IMR-90 (cell line): ENCODE data around the gene SERPINA1. TPM values are rescaled to one million over a fixed set of nuclear protein-coding genes. Genes with fewer than 3 reads are reported as not detected.

Experiments used
- ATAC-seq: fragments of 200-7000 bp; cut with Tn5 transposase; 2 replicates; pipeline ENCODE4 v1.9.1; 2020; ENCODE audit warnings: low read depth, mild to moderate bottlenecking, moderate library complexity
- BruUV-seq: library from RNA; stranded (reverse); fragments of 400-500 nt; replicated peaks from 2 replicates; lab custom pipeline; 2021; lab: Mats Ljungman, UMichigan
- CTCF ChIA-PET: fragments of 300-600 bp; formaldehyde crosslinking; extraction: SDS; loops from one replicate; lab custom pipeline; 2021; ENCODE audit warnings: antibody characterized with exemption; lab: Yijun Ruan, JAX
- POLR2A ChIA-PET: fragments of 300-600 bp; sonication (Branson Sonifier 250); formaldehyde crosslinking; loops from one replicate; lab custom pipeline; 2022; ENCODE audit warnings: antibody characterized with exemption; ENCODE audit not compliant: unreplicated experiment; lab: Charles Lee
- DNase-seq: peaks from one replicate; pipeline ENCODE4 v3.0.0; 2013
- H2AFZ ChIP-seq: replicated peaks from 2 replicates; pipeline ENCODE3; 2013; ENCODE audit warnings: low read length, mild to moderate bottlenecking; ENCODE audit not compliant: poor library complexity
- H2AK5ac ChIP-seq: 2 replicates; pipeline ENCODE4 v1.6.1; 2013; ENCODE audit warnings: low read depth, low read length, inconsistent platforms
- H2AK9ac ChIP-seq: replicated peaks from 2 replicates; pipeline ENCODE3; 2013; ENCODE audit warnings: mild to moderate bottlenecking, low read depth, low read length, moderate library complexity; ENCODE audit not compliant: poor library complexity
- H2BK120ac ChIP-seq: 2 replicates; pipeline ENCODE4 v1.6.1; 2013; ENCODE audit warnings: low read depth, low read length, inconsistent platforms
- H2BK15ac ChIP-seq: 3 replicates; pipeline ENCODE4 v1.6.1; 2013; ENCODE audit warnings: low read depth, low read length, inconsistent platforms
- H2BK20ac ChIP-seq: 2 replicates; pipeline ENCODE4 v1.6.1; 2013; ENCODE audit warnings: low read depth, mild to moderate bottlenecking, inconsistent platforms, low read length, moderate library complexity
- H2BK5ac ChIP-seq: 2 replicates; pipeline ENCODE4 v1.6.1; 2013; ENCODE audit warnings: mild to moderate bottlenecking, low read depth, low read length, inconsistent platforms; ENCODE audit not compliant: poor library complexity, severe bottlenecking
- H3K14ac ChIP-seq: replicated peaks from 2 replicates; pipeline ENCODE4 v1.6.1; 2013; ENCODE audit warnings: low read depth, low read length, inconsistent platforms
- H3K18ac ChIP-seq: 2 replicates; pipeline ENCODE4 v1.6.1; 2013; ENCODE audit warnings: low read depth, low read length, control low read depth
- H3K23ac ChIP-seq: 2 replicates; pipeline ENCODE4 v1.6.1; 2013; ENCODE audit warnings: low read depth, low read length, inconsistent platforms
- H3K27ac ChIP-seq: 2 replicates; pipeline ENCODE4 v1.5.1; 2013; ENCODE audit warnings: mild to moderate bottlenecking, control low read depth, low read length; ENCODE audit not compliant: insufficient read depth
- H3K27me3 ChIP-seq: 2 replicates; pipeline ENCODE4 v1.6.1; 2013; ENCODE audit warnings: low read length; ENCODE audit not compliant: control insufficient read depth, insufficient read depth
- H3K36me3 ChIP-seq: 2 replicates; pipeline ENCODE4 v1.6.1; 2013; ENCODE audit warnings: low read length, mixed read lengths; ENCODE audit not compliant: control insufficient read depth, insufficient read depth
- H3K4ac ChIP-seq: 2 replicates; pipeline ENCODE4 v1.6.1; 2013; ENCODE audit warnings: low read depth, low read length, inconsistent platforms
- H3K4me1 ChIP-seq: 2 replicates; pipeline ENCODE4 v1.6.1; 2013; ENCODE audit warnings: low read length, mixed read lengths; ENCODE audit not compliant: control insufficient read depth, insufficient read depth
- H3K4me2 ChIP-seq: 2 replicates; pipeline ENCODE4 v1.6.1; 2013; ENCODE audit warnings: low read depth, mild to moderate bottlenecking, control low read depth, low read length, moderate library complexity
- H3K4me3 ChIP-seq: 2 replicates; pipeline ENCODE4 v1.5.1; 2013; ENCODE audit warnings: low read depth, mild to moderate bottlenecking, control low read depth, low read length, moderate library complexity; ENCODE audit not compliant: insufficient read depth
- H3K56ac ChIP-seq: 2 replicates; pipeline ENCODE4 v1.6.1; 2013; ENCODE audit warnings: low read length, inconsistent platforms; ENCODE audit not compliant: insufficient read depth; ENCODE audit errors: extremely low read depth
- H3K79me1 ChIP-seq, 2 experiments: 2 replicates each; pipeline ENCODE4 v1.6.1; 2013; ENCODE audit warnings: low read length in 2 of 2, inconsistent platforms in 1 of 2, low read depth in 1 of 2
- H3K9ac ChIP-seq: 2 replicates; pipeline ENCODE4 v1.6.1; 2013; ENCODE audit warnings: low read depth, low read length, control low read depth
- H3K9me1 ChIP-seq: 2 replicates; pipeline ENCODE4 v1.6.1; 2013; ENCODE audit warnings: low read length, inconsistent platforms; ENCODE audit not compliant: insufficient read depth
- H3K9me3 ChIP-seq: 2 replicates; pipeline ENCODE4 v1.6.1; 2013; ENCODE audit warnings: low read length; ENCODE audit not compliant: control insufficient read depth, insufficient read depth
- H4K20me1 ChIP-seq: 2 replicates; pipeline ENCODE4 v1.6.1; 2013; ENCODE audit warnings: low read length, inconsistent platforms; ENCODE audit not compliant: insufficient read depth
- H4K5ac ChIP-seq: 2 replicates; pipeline ENCODE4 v1.6.1; 2013; ENCODE audit warnings: mild to moderate bottlenecking, low read depth, low read length, control low read depth
- H4K8ac ChIP-seq, 2 experiments: 2 replicates each; pipeline ENCODE4 v1.6.1; 2013; ENCODE audit warnings: low read depth in 2 of 2, low read length in 2 of 2, control low read depth in 1 of 2, inconsistent platforms in 1 of 2
- H4K91ac ChIP-seq: 2 replicates; pipeline ENCODE4 v1.6.1; 2013; ENCODE audit warnings: low read depth, low read length, inconsistent platforms; ENCODE audit not compliant: insufficient read depth
- BHLHE40 ChIP-seq: fragments of 150-350 bp; IDR thresholded peaks from 2 replicates; pipeline ENCODE4 v1.6.1; 2016; ENCODE audit warnings: mild to moderate bottlenecking, low read depth, low read length
- CEBPB ChIP-seq: IDR thresholded peaks from 2 replicates; pipeline ENCODE4 v1.6.1; 2012; ENCODE audit warnings: low read depth, low read length, improper control_type of control experiment
- CHD1 ChIP-seq: IDR thresholded peaks from 2 replicates; pipeline ENCODE4 v1.6.1; 2012; ENCODE audit warnings: low read depth, low read length, improper control_type of control experiment
- CTCF ChIP-seq: conservative IDR thresholded peaks from 2 replicates; pipeline ENCODE4 v1.5.1; 2012; ENCODE audit warnings: mild to moderate bottlenecking, low read depth, low read length, improper control_type of control experiment
- ELK1 ChIP-seq: fragments of 150-350 bp; IDR thresholded peaks from 2 replicates; pipeline ENCODE4 v1.6.1; 2016; ENCODE audit warnings: low read depth, mild to moderate bottlenecking, low read length, moderate library complexity, borderline replicate concordance
- FOS ChIP-seq: fragments of 150-350 bp; IDR thresholded peaks from 2 replicates; pipeline ENCODE4 v1.6.1; 2016; ENCODE audit warnings: low read depth, low read length
- MAFK ChIP-seq: IDR thresholded peaks from 2 replicates; pipeline ENCODE4 v1.6.1; 2012; ENCODE audit warnings: low read depth, low read length, improper control_type of control experiment
- MAZ ChIP-seq: IDR thresholded peaks from 2 replicates; pipeline ENCODE4 v1.6.1; 2012; ENCODE audit warnings: low read depth, mild to moderate bottlenecking, low read length, improper control_type of control experiment, moderate library complexity, borderline replicate concordance
- NFE2L2 ChIP-seq: fragments of 150-350 bp; IDR thresholded peaks from 2 replicates; pipeline ENCODE4 v1.6.1; 2016; ENCODE audit warnings: low read depth, mild to moderate bottlenecking, low read length
- POLR2A ChIP-seq: IDR thresholded peaks from 2 replicates; pipeline ENCODE4 v1.6.1; 2012; ENCODE audit warnings: mild to moderate bottlenecking, low read depth, low read length
- RAD21 ChIP-seq: IDR thresholded peaks from 2 replicates; pipeline ENCODE4 v1.6.1; 2012; ENCODE audit warnings: low read length, improper control_type of control experiment
- RCOR1 ChIP-seq: IDR thresholded peaks from 2 replicates; pipeline ENCODE4 v1.6.1; 2012; ENCODE audit warnings: mild to moderate bottlenecking, low read length, improper control_type of control experiment; ENCODE audit not compliant: insufficient replicate concordance
- RFX5 ChIP-seq: IDR thresholded peaks from 2 replicates; pipeline ENCODE4 v1.8.0; 2012; ENCODE audit warnings: low read depth, mild to moderate bottlenecking, low read length, moderate library complexity
- SMC3 ChIP-seq: fragments of 150-350 bp; IDR thresholded peaks from 2 replicates; pipeline ENCODE4 v1.6.1; 2016; ENCODE audit warnings: low read depth, mild to moderate bottlenecking, antibody characterized with exemption, low read length, moderate library complexity
- WGBS, 2 experiments: methylation state at CpG; one replicate each; pipeline versions ENCODE4 v1.1.5 to v1.1.7; 2013; ENCODE audit warnings: missing lambda C conversion rate in 2 of 2; ENCODE audit not compliant: insufficient read length in 1 of 2; ENCODE audit errors: extremely low coverage in 2 of 2; 5-methylcytosine and 5-hydroxymethylcytosine counted together
- dilution Hi-C: fragments of 300-500 bp; cut with HindIII; formaldehyde crosslinking; loops from one replicate; pipeline ENCODE4 v1.14.3; 2018; ENCODE audit warnings: low sequenced_read_pairs; ENCODE audit not compliant: unreplicated experiment
- in situ Hi-C: fragments of 300-500 bp; cut with MboI; formaldehyde crosslinking; loops from 3 replicates; pipeline ENCODE4 v1.14.3; 2019; ENCODE audit warnings: low sequenced_read_pairs, inconsistent platforms, mixed read lengths
- intact Hi-C: fragments of 100-400 bp; cut with micrococcal nuclease; formaldehyde crosslinking; loops from 2 replicates; pipeline ENCODE4 v1.10.0; 2022
- polyA plus RNA-seq, 3 experiments: library from polyadenylated mRNA; depleted of rRNA; stranded (reverse); fragments of >200 nt; gene quantifications; 2 replicates each; pipeline ENCODE4 v1.2.3, GENCODE V29; 2012; ENCODE audit warnings: low replicate concordance in 1 of 3
- total RNA-seq: library from RNA; depleted of rRNA; stranded (reverse); fragments of >200 nt; gene quantifications from 2 replicates; pipeline ENCODE4 v1.2.3, GENCODE V29; 2012
- TF ChIP-seq, protein P1 (sequence below): fragments of 150-350 bp; IDR thresholded peaks from 2 replicates; pipeline ENCODE4 v1.6.1; 2017; ENCODE audit warnings: mild to moderate bottlenecking, antibody characterized with exemption, low read length, low read depth

SERPINA1 gene
- total and polyA plus RNA-seq, 2 of the 4 experiments (the other 2 are of a cell fraction): 0.54 to 1.2 TPM

DNA sequence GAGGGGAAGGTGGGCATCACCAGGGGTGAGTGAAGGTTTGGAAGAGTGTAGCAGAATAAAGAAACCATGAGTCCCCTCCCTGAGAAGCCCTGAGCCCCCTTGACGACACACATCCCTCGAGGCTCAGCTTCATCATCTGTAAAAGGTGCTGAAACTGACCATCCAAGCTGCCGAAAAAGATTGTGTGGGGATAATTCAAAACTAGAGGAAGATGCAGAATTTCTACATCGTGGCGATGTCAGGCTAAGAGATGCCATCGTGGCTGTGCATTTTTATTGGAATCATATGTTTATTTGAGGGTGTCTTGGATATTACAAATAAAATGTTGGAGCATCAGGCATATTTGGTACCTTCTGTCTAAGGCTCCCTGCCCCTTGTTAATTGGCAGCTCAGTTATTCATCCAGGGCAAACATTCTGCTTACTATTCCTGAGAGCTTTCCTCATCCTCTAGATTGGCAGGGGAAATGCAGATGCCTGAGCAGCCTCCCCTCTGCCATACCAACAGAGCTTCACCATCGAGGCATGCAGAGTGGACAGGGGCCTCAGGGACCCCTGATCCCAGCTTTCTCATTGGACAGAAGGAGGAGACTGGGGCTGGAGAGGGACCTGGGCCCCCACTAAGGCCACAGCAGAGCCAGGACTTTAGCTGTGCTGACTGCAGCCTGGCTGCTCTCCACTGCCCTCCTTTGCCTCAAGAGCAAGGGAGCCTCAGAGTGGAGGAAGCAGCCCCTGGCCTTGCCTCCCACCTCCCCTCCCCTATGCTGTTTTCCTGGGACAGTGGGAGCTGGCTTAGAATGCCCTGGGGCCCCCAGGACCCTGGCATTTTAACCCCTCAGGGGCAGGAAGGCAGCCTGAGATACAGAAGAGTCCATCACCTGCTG, 7.0 kb downstream of the SERPINA1 start:
- POLR2A ChIA-PET: no interaction called here
- BruUV-seq: no TSS peak
- no peaks in the 10 kb centered on the region for H4K20me1 ChIP-seq
- H3K9me3 ChIP-seq: no peaks in the 10 kb centered on the region
- no peak overlapping the region for H2AFZ ChIP-seq
- DNase-seq (no peak), ATAC-seq (no peak)
- H3K56ac ChIP-seq: no peak overlapping the region
- no peak overlapping the region for H3K14ac ChIP-seq
- 89% methylated on average over 5 of the region's 7 CpGs; no CpG with 5 or more reads in 1 of the 2 experiments for WGBS, 2 experiments
- H3K4ac ChIP-seq: no peak overlapping the region
- no peaks in the 10 kb centered on the region for H3K36me3 ChIP-seq
- no peak overlapping the region for H4K91ac ChIP-seq
- no peak overlapping the region for H4K8ac ChIP-seq
- TF ChIP-seq POLR2A: no peak
- TF ChIP-seq CHD1: no peak
- no peak for TF ChIP-seq RFX5
- TF ChIP-seq MAFK: no peak
- TF ChIP-seq FOS: no peak
- TF ChIP-seq ELK1: no peak
- no peak for TF ChIP-seq NFE2L2
- no peak for TF ChIP-seq RAD21
- TF ChIP-seq SMC3: no peak
- TF ChIP-seq, protein P1, sequence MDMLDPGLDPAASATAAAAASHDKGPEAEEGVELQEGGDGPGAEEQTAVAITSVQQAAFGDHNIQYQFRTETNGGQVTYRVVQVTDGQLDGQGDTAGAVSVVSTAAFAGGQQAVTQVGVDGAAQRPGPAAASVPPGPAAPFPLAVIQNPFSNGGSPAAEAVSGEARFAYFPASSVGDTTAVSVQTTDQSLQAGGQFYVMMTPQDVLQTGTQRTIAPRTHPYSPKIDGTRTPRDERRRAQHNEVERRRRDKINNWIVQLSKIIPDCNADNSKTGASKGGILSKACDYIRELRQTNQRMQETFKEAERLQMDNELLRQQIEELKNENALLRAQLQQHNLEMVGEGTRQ: no peak
- TF ChIP-seq MAZ: no peak
- TF ChIP-seq BHLHE40: no peak
- no peak for TF ChIP-seq RCOR1
- no peak for TF ChIP-seq CTCF
- no peak for TF ChIP-seq CEBPB
- no peak overlapping the region for H3K4me3 ChIP-seq
- no peaks in the 10 kb centered on the region for H3K4me1 ChIP-seq
- H3K9me1 ChIP-seq: no peaks in the 10 kb centered on the region
- no peak overlapping the region for H2BK5ac ChIP-seq
- dilution Hi-C loops (no loop called here), in situ Hi-C loops (no loop called here), intact Hi-C loops (no loop called here)
- H3K23ac ChIP-seq: no peak overlapping the region
- no peak overlapping the region for H2BK120ac ChIP-seq
- H3K27ac ChIP-seq: no peak overlapping the region
- H3K9ac ChIP-seq: no peak overlapping the region
- no peak overlapping the region for H2AK9ac ChIP-seq
- H4K5ac ChIP-seq: no peak overlapping the region
- no peak overlapping the region for H3K4me2 ChIP-seq
- H2BK15ac ChIP-seq: no peak overlapping the region
- H2AK5ac ChIP-seq: no peak overlapping the region
- H3K27me3 ChIP-seq: no peaks in the 10 kb centered on the region; the same call in 1 of the 2 replicates
- no peak overlapping the region for H2BK20ac ChIP-seq
- no peak overlapping the region for H3K18ac ChIP-seq
- no peaks in the 10 kb centered on the region for H3K79me1 ChIP-seq
- CTCF ChIA-PET: no interaction called here
